Measurements from ENCODE around the gene TAS2R41. TPM values are rescaled to one million over a fixed set of nuclear protein-coding genes. Genes with fewer than 3 reads are reported as not detected.

The TAS2R41 gene
- total RNA-seq, 1 donor from 2014 or later: not detected

DNA sequence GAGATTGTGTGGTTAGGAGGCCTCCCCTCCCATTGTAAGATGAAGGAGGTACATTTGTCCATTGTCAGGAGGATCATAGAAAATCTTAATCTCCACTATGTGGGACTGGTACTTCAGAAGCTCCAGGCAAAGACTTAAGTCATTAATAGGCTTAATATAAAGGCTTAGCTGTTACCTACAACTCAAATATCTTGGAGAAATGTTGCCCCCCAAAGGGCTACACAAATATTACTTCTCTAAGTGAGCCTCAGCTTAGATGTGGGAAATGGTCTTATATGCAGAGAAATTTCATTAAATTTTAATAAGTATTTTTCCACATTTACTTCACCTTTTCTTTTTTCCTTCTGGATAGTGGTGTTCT is 27.2 kb downstream of the TAS2R41 start:
- no peak overlapping the region for H3K4me3 ChIP-seq (ENCODE audit: low read depth, low read length)
- TF ChIP-seq, protein P1, sequence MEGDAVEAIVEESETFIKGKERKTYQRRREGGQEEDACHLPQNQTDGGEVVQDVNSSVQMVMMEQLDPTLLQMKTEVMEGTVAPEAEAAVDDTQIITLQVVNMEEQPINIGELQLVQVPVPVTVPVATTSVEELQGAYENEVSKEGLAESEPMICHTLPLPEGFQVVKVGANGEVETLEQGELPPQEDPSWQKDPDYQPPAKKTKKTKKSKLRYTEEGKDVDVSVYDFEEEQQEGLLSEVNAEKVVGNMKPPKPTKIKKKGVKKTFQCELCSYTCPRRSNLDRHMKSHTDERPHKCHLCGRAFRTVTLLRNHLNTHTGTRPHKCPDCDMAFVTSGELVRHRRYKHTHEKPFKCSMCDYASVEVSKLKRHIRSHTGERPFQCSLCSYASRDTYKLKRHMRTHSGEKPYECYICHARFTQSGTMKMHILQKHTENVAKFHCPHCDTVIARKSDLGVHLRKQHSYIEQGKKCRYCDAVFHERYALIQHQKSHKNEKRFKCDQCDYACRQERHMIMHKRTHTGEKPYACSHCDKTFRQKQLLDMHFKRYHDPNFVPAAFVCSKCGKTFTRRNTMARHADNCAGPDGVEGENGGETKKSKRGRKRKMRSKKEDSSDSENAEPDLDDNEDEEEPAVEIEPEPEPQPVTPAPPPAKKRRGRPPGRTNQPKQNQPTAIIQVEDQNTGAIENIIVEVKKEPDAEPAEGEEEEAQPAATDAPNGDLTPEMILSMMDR (conservative IDR thresholded peaks at IDR 0.05; ENCODE audit: low read depth, low read length): no peak

GRCh38 chr7:143505838-143506237 is 28.2 kb downstream of the TAS2R41 start:
- no peak overlapping the region for H3K4me3 ChIP-seq (ENCODE audit: low read depth, low read length)
- DNase-seq (ENCODE audit: low read depth): no peak
- TF ChIP-seq, protein P1 (conservative IDR thresholded peaks at IDR 0.05; ENCODE audit: low read depth, low read length): no peak

More for the DNA sequence above, 27.2 kb downstream of the TAS2R41 start:
- DNase-seq (ENCODE audit: low read depth): no peak

DNA sequence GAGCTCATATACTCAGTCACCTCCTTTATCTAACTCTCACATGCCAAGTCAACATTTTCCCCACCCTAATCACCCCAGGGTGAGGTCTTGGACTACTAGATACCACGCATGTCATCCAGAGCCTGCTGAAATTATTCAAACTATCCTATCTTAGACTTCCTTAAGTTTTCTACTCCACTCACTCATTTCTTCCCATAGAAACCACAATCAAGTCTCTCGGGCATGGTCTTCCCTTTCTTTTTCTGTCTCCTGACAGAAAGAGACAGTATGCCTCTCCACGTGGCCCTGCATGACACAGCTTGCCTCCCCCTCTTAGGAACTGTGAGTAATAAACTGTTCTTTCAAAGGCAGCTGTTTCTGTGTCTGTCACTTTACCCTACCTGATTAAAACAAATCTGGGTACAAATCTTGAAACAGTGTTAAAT is 29.4 kb downstream of the TAS2R41 start:
- no peak for DNase-seq (ENCODE audit: low read depth)
- TF ChIP-seq, protein P1 (conservative IDR thresholded peaks at IDR 0.05; ENCODE audit: low read depth, low read length): no peak
- H3K4me3 ChIP-seq (ENCODE audit: low read depth, low read length): no peak overlapping the region

- no peak for DNase-seq (ENCODE audit: low read depth)
- no peak overlapping the region for H3K4me3 ChIP-seq (ENCODE audit: low read depth, low read length)
- TF ChIP-seq, protein P1 (conservative IDR thresholded peaks at IDR 0.05; ENCODE audit: low read depth, low read length): no peak
These were observed 29.9 kb downstream of the TAS2R41 start for GRCh38 chr7:143507534-143508055.

- no peak for DNase-seq (ENCODE audit: low read depth)
- H3K4me3 ChIP-seq (ENCODE audit: low read depth, low read length): no peak overlapping the region
- TF ChIP-seq, protein P1 (conservative IDR thresholded peaks at IDR 0.05; ENCODE audit: low read depth, low read length): no peak
These were observed 33.4 kb downstream of the TAS2R41 start for GRCh38 chr7:143510854-143511592.

- DNase-seq (ENCODE audit: low read depth): no peak
- H3K4me3 ChIP-seq (ENCODE audit: low read depth, low read length): no peak overlapping the region
- TF ChIP-seq, protein P1 (conservative IDR thresholded peaks at IDR 0.05; ENCODE audit: low read depth, low read length): no peak
These were observed 33.9 kb downstream of the TAS2R41 start for GRCh38 chr7:143511593-143512047.

Measured in epithelial cell of proximal tubule (primary cell).